Colonic mucosa (tissue), 4 donors: ENCODE measurements around the gene TMEM88. TPM values are rescaled to one million over a fixed set of nuclear protein-coding genes. Genes with fewer than 3 reads are reported as not detected.

Source experiments
- DNase-seq: peaks from one replicate; pipeline ENCODE4 v3.0.0-alpha.2; 2020
- H3K27ac ChIP-seq: fragments of 200-600 bp; one replicate; pipeline ENCODE4 v1.8.0; 2021
- H3K27me3 ChIP-seq: fragments of 200-600 bp; one replicate; pipeline ENCODE4 v1.8.0; 2021
- H3K36me3 ChIP-seq: fragments of 200-600 bp; one replicate; pipeline ENCODE4 v1.8.0; 2021
- H3K4me1 ChIP-seq: fragments of 200-600 bp; one replicate; pipeline ENCODE4 v1.8.0; 2021; ENCODE audit warnings: mild to moderate bottlenecking
- H3K4me3 ChIP-seq: fragments of 200-600 bp; one replicate; pipeline ENCODE4 v1.8.0; 2021
- H3K9ac ChIP-seq, 2 donors: one replicate each; pipeline ENCODE4 v1.7.0; 2013; ENCODE audit warnings: control low read depth in 2 of 2, low read depth in 2 of 2, low read length in 2 of 2
- H3K9me3 ChIP-seq: fragments of 200-600 bp; one replicate; pipeline ENCODE4 v1.8.0; 2021
- CTCF ChIP-seq: fragments of 200-600 bp; IDR thresholded peaks from one replicate; pipeline ENCODE4 v1.8.0; 2022; ENCODE audit warnings: antibody characterized with exemption, mild to moderate bottlenecking
- intact Hi-C: fragments of 100-400 bp; cut with DNase I; formaldehyde crosslinking; loops from one replicate; pipeline ENCODE4 v1.14.1; 2022
- total RNA-seq, 2 donors: library from RNA; stranded (reverse); fragmentation: NEBNext Ultra II Directional in 1 of 2; extraction: Animal tissue kit (Norgen Biotek cat#: 25700) in 1 of 2; gene quantifications; one replicate each; pipeline ENCODE4 v1.2.1, GENCODE V29; 2021
- donor health status: healthy.
- donor health status: DM: no; HTN: no; CAD: no.
- donor health status: DM: no; HTN: no; CAD: no.

The TMEM88 gene
- total RNA-seq, 2 donors from 2014 or later: 2.5 to 2.7 TPM

- Histone ChIP-seq H3K9ac (peak overlapping the region; percentile 93 to 98), H3K4me3 (peak overlapping the region; percentile 77), H3K27me3 (no peaks in the 10 kb centered on the region), H3K4me1 (peaks cover 38% of the 10 kb centered on the region), H3K27ac (peak overlapping the region; percentile 100), H3K36me3 (no peaks in the 10 kb centered on the region), H3K9me3 (no peaks in the 10 kb centered on the region)
- TF ChIP-seq CTCF: no peak
- intact Hi-C loops: no loop called here
- DNase-seq: peak; percentile 99
Measured at GRCh38 chr17:7836596-7837407, 18.1 kb upstream of the TMEM88 start.

- H3K9ac ChIP-seq: peak overlapping the region; percentile 38 to 98
- no peaks in the 10 kb centered on the region for H3K27me3 ChIP-seq
- no peak for TF ChIP-seq CTCF
- H3K36me3 ChIP-seq: no peaks in the 10 kb centered on the region
- intact Hi-C loops: no loop called here
- no peaks in the 10 kb centered on the region for H3K9me3 ChIP-seq
- DNase-seq: no peak
- peak overlapping the region; percentile 100 for H3K27ac ChIP-seq
- H3K4me1 ChIP-seq: peaks cover 38% of the 10 kb centered on the region
- H3K4me3 ChIP-seq: peak overlapping the region; percentile 77
Measured at GRCh38 chr17:7837408-7838088, 17.3 kb upstream of the TMEM88 start.

GRCh38 chr17:7838090-7839075 is 16.5 kb upstream of the TMEM88 start:
- Histone ChIP-seq H3K27ac (peak overlapping the region; percentile 100), H3K9me3 (no peaks in the 10 kb centered on the region), H3K36me3 (no peaks in the 10 kb centered on the region), H3K4me1 (peaks cover 38% of the 10 kb centered on the region), H3K4me3 (peak overlapping the region; percentile 23), H3K9ac (peak overlapping the region; percentile 9 to 98), H3K27me3 (no peaks in the 10 kb centered on the region)
- intact Hi-C loops: no loop called here
- no peak for TF ChIP-seq CTCF
- DNase-seq: peak; percentile 69

- Histone ChIP-seq H3K9me3 (no peaks in the 10 kb centered on the region), H3K36me3 (no peaks in the 10 kb centered on the region), H3K9ac (peak overlapping the region; percentile 16 to 97), H3K4me1 (peaks cover 38% of the 10 kb centered on the region), H3K27me3 (no peaks in the 10 kb centered on the region), H3K27ac (peak overlapping the region; percentile 77), H3K4me3 (no peak overlapping the region)
- peak; percentile 93 for DNase-seq
- TF ChIP-seq CTCF: no peak
- intact Hi-C loops: no loop called here
Measured at GRCh38 chr17:7839190-7839875, 15.5 kb upstream of the TMEM88 start.
